Measurements from ENCODE around the gene SERPINF2. TPM values are rescaled to one million over a fixed set of nuclear protein-coding genes. Genes with fewer than 3 reads are reported as not detected.

Gene SERPINF2
- total RNA-seq, 1 donor from 2014 or later = 0.19 TPM

DNA sequence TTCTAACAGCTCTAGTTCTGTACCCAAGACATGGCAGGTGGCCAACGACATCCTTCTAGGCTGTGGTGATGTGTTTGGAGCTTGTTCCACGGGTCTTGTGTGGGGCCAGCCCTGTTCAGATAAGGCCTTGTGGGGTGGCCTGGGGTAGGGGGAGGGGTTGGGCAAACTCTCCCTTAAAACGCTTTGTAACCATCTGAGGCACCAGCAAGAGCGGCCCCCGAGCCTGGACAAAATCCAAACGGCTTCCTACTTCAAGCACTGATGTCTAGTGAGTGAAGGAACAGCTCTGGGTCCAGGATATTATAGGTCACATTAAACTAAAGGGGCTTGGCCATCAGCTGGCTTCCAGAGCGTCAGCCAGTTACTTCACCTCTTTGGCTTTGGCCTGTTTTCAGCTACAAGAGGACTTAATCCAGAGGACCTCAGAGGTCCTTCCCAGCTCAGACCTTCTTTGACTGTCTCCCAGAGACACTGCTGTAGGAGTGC lies 31.1 kb downstream of the SERPINF2 start:
- Mint-ChIP-seq H3K9me3 (no peaks in the 10 kb centered on the region), H3K4me3 (no peak overlapping the region), H3K4me1 (peaks cover 11% of the 10 kb centered on the region), H3K36me3 (ENCODE audit: low read depth) (no peaks in the 10 kb centered on the region), H3K27ac (ENCODE audit: unreplicated experiment) (no peak overlapping the region), H3K27me3 (ENCODE audit: low read depth) (peaks cover 4% of the 10 kb centered on the region)
- no peak for DNase-seq (ENCODE audit: low read depth, low spot score)
- TF ChIP-seq, protein P1, sequence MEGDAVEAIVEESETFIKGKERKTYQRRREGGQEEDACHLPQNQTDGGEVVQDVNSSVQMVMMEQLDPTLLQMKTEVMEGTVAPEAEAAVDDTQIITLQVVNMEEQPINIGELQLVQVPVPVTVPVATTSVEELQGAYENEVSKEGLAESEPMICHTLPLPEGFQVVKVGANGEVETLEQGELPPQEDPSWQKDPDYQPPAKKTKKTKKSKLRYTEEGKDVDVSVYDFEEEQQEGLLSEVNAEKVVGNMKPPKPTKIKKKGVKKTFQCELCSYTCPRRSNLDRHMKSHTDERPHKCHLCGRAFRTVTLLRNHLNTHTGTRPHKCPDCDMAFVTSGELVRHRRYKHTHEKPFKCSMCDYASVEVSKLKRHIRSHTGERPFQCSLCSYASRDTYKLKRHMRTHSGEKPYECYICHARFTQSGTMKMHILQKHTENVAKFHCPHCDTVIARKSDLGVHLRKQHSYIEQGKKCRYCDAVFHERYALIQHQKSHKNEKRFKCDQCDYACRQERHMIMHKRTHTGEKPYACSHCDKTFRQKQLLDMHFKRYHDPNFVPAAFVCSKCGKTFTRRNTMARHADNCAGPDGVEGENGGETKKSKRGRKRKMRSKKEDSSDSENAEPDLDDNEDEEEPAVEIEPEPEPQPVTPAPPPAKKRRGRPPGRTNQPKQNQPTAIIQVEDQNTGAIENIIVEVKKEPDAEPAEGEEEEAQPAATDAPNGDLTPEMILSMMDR (conservative IDR thresholded peaks at IDR 0.05) = no peak

DNA sequence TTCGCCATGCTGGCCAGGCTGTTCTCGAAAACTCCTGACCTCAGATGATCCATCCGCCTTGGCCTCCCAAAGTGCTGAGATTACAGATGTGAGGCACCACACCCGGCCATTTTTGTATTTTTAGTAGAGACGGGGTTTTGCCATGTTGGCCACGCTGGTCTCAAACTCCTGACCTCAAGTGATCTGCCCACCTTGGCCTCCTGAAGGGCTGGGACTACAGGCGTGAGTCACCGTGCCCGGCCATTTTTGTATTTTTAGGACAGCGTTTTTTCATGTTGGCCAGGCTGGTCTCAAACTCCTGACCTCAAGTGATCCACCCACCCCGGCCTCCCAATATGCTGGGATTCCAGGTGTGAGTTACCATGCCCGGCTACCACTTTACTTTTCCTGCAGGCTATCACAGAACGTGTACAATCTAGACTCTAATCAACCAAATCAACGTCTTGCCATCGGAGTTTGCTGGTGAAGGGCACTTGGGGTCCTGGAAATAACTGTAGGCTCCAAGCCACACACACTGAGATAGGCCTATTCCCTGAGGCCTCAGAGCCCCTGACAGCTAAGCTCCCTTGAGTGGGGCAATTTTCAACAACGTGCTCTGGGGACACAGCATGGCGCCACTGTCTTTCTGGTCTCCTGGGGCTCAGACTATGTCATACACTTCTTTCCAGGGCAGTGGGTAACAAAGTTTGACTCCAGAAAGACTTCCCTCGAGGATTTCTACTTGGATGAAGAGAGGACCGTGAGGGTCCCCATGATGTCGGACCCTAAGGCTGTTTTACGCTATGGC lies 31.9 kb downstream of the SERPINF2 start:
- no peak overlapping the region for H3K4me3 Mint-ChIP-seq
- peaks cover under 1% of the 10 kb centered on the region for H3K27me3 Mint-ChIP-seq (ENCODE audit: low read depth)
- peaks cover 7% of the 10 kb centered on the region for H3K4me1 Mint-ChIP-seq
- TF ChIP-seq, protein P1 (conservative IDR thresholded peaks at IDR 0.05) = no peak
- no peak for DNase-seq (ENCODE audit: low read depth, low spot score)
- no peaks in the 10 kb centered on the region for H3K36me3 Mint-ChIP-seq (ENCODE audit: low read depth)
- no peak overlapping the region for H3K27ac Mint-ChIP-seq (ENCODE audit: unreplicated experiment)
- H3K9me3 Mint-ChIP-seq = no peaks in the 10 kb centered on the region

DNA sequence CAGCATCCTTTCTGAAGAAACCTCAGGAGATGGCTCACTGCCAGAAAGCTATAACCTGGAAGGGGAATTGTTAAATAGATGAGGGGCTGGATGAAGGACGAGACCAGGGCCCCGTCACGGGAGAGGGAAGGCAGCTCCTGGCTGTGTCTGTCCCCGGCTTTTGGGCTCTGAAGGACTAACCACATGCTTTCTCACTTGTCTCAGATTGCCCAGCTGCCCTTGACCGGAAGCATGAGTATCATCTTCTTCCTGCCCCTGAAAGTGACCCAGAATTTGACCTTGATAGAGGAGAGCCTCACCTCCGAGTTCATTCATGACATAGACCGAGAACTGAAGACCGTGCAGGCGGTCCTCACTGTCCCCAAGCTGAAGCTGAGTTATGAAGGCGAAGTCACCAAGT lies 33.7 kb downstream of the SERPINF2 start:
- Mint-ChIP-seq H3K27ac (ENCODE audit: unreplicated experiment) (no peak overlapping the region), H3K36me3 (ENCODE audit: low read depth) (no peaks in the 10 kb centered on the region), H3K4me3 (no peak overlapping the region), H3K9me3 (no peaks in the 10 kb centered on the region), H3K4me1 (no peaks in the 10 kb centered on the region), H3K27me3 (ENCODE audit: low read depth) (no peaks in the 10 kb centered on the region)
- DNase-seq (ENCODE audit: low read depth, low spot score) = no peak
- TF ChIP-seq, protein P1 (conservative IDR thresholded peaks at IDR 0.05) = no peak

DNA sequence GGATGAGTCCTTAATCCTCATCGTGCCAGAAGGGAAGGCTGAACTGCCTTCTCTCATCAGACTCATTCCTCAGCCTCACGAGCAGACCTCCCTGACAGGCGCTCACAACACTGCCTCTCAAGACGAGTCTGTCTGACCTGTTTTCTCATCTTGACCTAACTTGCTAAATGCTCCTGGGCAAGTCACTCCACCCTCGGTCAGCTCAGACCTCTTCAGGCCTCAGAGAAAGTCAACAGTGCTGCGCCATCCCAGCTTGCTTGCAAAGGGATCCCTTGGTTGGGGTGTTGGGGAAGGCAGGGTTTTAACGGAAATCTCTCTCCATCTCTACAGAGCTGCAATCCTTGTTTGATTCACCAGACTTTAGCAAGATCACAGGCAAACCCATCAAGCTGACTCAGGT lies 34.2 kb downstream of the SERPINF2 start:
- Mint-ChIP-seq H3K36me3 (ENCODE audit: low read depth) (no peaks in the 10 kb centered on the region), H3K27ac (ENCODE audit: unreplicated experiment) (no peak overlapping the region), H3K27me3 (ENCODE audit: low read depth) (no peaks in the 10 kb centered on the region), H3K9me3 (no peaks in the 10 kb centered on the region), H3K4me1 (no peaks in the 10 kb centered on the region), H3K4me3 (no peak overlapping the region)
- no peak for DNase-seq (ENCODE audit: low read depth, low spot score)
- TF ChIP-seq, protein P1 (conservative IDR thresholded peaks at IDR 0.05) = no peak

DNA sequence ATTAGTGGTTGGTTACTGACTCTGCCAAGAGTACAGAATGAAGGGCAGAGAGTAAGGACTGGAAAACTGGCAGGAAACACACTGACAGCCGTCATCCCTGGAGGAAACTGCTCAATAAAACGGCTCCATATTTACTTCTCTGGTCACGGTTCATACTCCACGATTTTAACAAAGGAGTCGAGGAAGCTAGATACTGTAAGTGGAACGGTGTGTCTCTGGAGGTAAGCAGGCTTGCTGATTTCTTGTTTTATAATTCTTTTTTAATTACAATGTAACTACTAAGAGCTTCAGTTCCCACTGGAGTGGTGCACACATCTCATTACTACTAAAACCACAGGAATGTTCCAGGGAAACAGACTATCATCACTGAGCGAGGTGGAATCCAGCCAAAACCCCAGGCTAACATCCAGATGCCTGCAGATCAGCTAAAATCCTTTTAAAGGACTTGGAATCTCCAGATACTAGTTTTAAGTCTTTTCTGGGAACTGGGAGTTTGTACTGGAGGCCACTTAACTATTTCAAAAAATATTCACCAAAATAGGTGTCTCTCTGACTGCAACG lies 37.0 kb downstream of the SERPINF2 start:
- peaks cover 4% of the 10 kb centered on the region for H3K36me3 Mint-ChIP-seq (ENCODE audit: low read depth)
- no peaks in the 10 kb centered on the region for H3K9me3 Mint-ChIP-seq

More for the DNA sequence above, 37.0 kb downstream of the SERPINF2 start:
- no peaks in the 10 kb centered on the region for H3K27me3 Mint-ChIP-seq (ENCODE audit: low read depth)
- no peak overlapping the region for H3K4me3 Mint-ChIP-seq
- H3K4me1 Mint-ChIP-seq = peaks cover 3% of the 10 kb centered on the region
- DNase-seq (ENCODE audit: low read depth, low spot score) = no peak
- TF ChIP-seq, protein P1 (conservative IDR thresholded peaks at IDR 0.05) = no peak
- no peak overlapping the region for H3K27ac Mint-ChIP-seq (ENCODE audit: unreplicated experiment)
